ENCODE data around the gene HDAC11. TPM values are rescaled to one million over a fixed set of nuclear protein-coding genes. Genes with fewer than 3 reads are reported as not detected.

Gene HDAC11
- total and polyA plus RNA-seq, 7 donors, result 9.2 to 29.6 (median 22.3) TPM

DNA sequence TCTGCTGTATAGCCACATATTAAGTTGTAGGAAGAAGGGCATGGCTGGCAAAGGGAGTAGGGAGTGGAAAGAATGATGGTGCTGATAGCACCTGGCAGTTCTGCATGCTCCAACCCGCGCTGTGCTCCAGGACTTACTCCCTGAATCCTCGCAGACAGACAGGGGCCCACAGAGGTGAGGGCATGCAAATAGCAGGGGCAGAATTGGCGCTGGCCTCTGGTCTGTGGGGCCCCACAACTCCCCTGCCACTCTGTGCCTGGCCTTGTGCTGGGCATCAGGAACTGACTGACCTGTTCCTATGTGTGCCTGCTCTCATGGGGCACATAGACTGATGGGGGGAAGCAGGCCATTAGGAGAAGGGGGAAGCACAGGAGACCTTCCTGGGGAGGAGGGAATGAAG is 20.9 kb downstream of the HDAC11 start:
- H3K36me3 ChIP-seq (ENCODE audit: insufficient read depth in 1 of 2, low read depth in 1 of 2), result peaks cover 0 to 21% of the 10 kb centered on the region in 2 donors
- ATAC-seq, result no peak
- 93 to 100% (median 94%) methylated on average over 4 of the region's 4 CpGs for WGBS, 3 donors

DNA sequence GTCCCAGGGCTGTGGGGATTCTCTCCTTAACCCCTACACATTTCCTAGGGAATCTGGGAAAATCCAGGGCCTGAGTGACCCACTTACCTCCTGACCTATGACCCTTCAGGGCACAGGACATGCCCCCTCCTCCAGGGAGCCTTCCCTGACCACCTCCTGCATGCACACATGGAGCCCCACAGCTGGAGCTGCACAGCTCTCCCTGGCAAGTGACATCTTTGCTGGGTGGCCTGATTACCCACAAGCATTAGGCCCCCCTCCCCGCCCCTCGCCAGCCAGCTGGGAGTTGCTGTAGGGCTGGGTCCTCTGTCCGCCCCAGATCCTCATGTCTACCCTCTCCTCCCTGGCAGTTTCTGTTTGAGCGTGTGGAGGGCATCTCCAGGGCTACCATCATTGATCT is 21.4 kb downstream of the HDAC11 start:
- H3K36me3 ChIP-seq (ENCODE audit: insufficient read depth in 1 of 2, low read depth in 1 of 2), result peaks cover 0 to 21% of the 10 kb centered on the region in 2 donors
- intact Hi-C loops (cut with DNase I), result no loop called here
- ATAC-seq (no peak), DNase-seq (peak in 1 of 2 donors; percentile 44)
- 93 to 98% (median 96%) methylated on average over 4 of the region's 4 CpGs for WGBS, 3 donors
- no peak overlapping the region for H3K4me3 ChIP-seq
- peaks cover 2% of the 10 kb centered on the region for H3K4me1 ChIP-seq
- H3K27ac ChIP-seq, result no peak overlapping the region
- H3K9me3 ChIP-seq, result no peaks in the 10 kb centered on the region
- H3K27me3 ChIP-seq (ENCODE audit: insufficient read depth in 3 of 3, low read length in 2 of 3), result no peaks in the 10 kb centered on the region
- TF ChIP-seq, protein P1, sequence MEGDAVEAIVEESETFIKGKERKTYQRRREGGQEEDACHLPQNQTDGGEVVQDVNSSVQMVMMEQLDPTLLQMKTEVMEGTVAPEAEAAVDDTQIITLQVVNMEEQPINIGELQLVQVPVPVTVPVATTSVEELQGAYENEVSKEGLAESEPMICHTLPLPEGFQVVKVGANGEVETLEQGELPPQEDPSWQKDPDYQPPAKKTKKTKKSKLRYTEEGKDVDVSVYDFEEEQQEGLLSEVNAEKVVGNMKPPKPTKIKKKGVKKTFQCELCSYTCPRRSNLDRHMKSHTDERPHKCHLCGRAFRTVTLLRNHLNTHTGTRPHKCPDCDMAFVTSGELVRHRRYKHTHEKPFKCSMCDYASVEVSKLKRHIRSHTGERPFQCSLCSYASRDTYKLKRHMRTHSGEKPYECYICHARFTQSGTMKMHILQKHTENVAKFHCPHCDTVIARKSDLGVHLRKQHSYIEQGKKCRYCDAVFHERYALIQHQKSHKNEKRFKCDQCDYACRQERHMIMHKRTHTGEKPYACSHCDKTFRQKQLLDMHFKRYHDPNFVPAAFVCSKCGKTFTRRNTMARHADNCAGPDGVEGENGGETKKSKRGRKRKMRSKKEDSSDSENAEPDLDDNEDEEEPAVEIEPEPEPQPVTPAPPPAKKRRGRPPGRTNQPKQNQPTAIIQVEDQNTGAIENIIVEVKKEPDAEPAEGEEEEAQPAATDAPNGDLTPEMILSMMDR (IDR thresholded peaks at IDR 0.05), result no peak

More for the DNA sequence above, 20.9 kb downstream of the HDAC11 start:
- peaks cover 6% of the 10 kb centered on the region for H3K4me1 ChIP-seq
- peak in 1 of 2 donors; percentile 11 for DNase-seq
- intact Hi-C loops (cut with DNase I), result no loop called here
- H3K27me3 ChIP-seq (ENCODE audit: insufficient read depth in 3 of 3, low read length in 2 of 3), result no peaks in the 10 kb centered on the region
- no peak overlapping the region for H3K4me3 ChIP-seq
- no peak overlapping the region for H3K27ac ChIP-seq
- TF ChIP-seq, protein P1 (IDR thresholded peaks at IDR 0.05), result no peak
- H3K9me3 ChIP-seq, result no peaks in the 10 kb centered on the region

DNA sequence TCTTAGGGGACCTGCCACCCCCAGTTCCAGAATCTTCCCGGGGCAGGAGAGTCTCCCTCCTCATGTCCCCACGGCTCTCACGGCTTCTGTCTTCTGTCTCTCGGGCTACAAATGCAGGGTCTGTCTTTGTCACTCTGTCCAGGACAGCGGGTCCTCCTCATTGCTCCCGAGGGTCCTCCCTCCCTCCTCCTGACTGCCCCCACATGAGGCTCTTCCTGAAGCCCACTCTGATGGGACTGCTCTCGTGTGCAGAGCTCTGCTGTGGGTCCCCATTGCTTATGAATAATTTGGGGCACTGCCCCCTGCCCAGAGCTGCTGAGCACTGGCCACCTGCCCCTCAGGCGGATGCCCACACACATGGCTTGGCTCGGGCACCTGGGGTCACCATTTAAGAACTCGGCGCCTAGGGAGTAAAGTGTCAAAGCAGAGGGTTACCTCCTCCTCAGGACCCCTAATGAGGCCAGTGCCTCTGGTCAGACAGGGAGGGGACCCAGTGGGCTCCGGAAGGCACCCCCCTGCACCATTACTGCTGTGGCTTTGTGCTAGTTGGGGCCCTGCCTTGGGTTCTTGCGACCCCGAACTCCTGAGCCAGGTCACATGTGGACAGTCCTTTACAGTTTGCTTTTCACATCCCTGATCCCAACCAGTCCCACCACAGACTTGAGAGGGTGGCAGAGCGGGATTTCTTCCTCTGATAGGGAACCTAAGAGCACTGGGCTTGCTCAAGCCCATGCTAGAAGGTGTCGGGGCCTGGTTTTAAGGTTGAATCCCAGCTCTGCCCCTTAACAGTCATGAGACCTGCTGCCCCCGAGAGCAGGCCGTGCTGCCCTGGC is 22.1 kb downstream of the HDAC11 start:
- TF ChIP-seq, protein P1 (IDR thresholded peaks at IDR 0.05), result no peak
- WGBS, 3 donors, result 93% methylated on average over 18 of the region's 18 CpGs
- Histone ChIP-seq H3K36me3 (ENCODE audit: insufficient read depth in 1 of 2, low read depth in 1 of 2) (peaks cover 0 to 21% of the 10 kb centered on the region in 2 donors), H3K27ac (no peak overlapping the region), H3K4me3 (no peak overlapping the region), H3K4me1 (no peaks in the 10 kb centered on the region), H3K27me3 (ENCODE audit: insufficient read depth in 3 of 3, low read length in 2 of 3) (no peaks in the 10 kb centered on the region), H3K9me3 (no peaks in the 10 kb centered on the region)
- intact Hi-C loops (cut with DNase I), result no loop called here
- ATAC-seq (no peak), DNase-seq (peak in 1 of 2 donors; percentile 15)

DNA sequence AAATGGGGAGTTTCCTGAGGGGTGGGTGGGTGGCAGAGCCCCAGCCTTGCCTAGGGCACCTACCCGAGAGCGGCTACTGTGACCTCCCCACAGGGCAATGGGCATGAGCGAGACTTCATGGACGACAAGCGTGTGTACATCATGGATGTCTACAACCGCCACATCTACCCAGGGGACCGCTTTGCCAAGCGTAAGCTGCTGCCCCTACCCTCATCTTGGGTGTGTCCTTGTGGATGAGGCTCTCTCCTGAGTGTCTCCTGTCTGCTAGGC is 22.6 kb downstream of the HDAC11 start:
- H3K4me1 ChIP-seq, result peaks cover 3% of the 10 kb centered on the region
- WGBS, 3 donors, result 98 to 99% (median 99%) methylated on average over 7 to 8 of the region's 8 CpGs
- DNase-seq (peak in 1 of 2 donors; percentile 35), ATAC-seq (no peak)
- intact Hi-C loops (cut with DNase I), result no loop called here
- H3K9me3 ChIP-seq, result no peaks in the 10 kb centered on the region
- H3K36me3 ChIP-seq (ENCODE audit: insufficient read depth in 1 of 2, low read depth in 1 of 2), result peaks cover 0 to 21% of the 10 kb centered on the region in 2 donors
- TF ChIP-seq, protein P1 (IDR thresholded peaks at IDR 0.05), result no peak
- H3K4me3 ChIP-seq, result no peak overlapping the region
- no peaks in the 10 kb centered on the region for H3K27me3 ChIP-seq (ENCODE audit: insufficient read depth in 3 of 3, low read length in 2 of 3)
- no peak overlapping the region for H3K27ac ChIP-seq

Measured in psoas muscle (tissue), 8 donors.